HEK293T (cell line): ENCODE measurements around the gene ACSM3.

ENCODE experiments used
- ARNT ChIP-seq: fragments of 450-650 bp; IDR thresholded peaks from 2 replicates; pipeline ENCODE4 v1.6.1; 2017; ENCODE audit warnings: mild to moderate bottlenecking
- BHLHE40 ChIP-seq: fragments of 450-650 bp; IDR thresholded peaks from 2 replicates; pipeline ENCODE4 v1.6.1; 2016; ENCODE audit warnings: mild to moderate bottlenecking, moderate library complexity, borderline replicate concordance
- CTBP1 ChIP-seq: fragments of 450-650 bp; IDR thresholded peaks from 2 replicates; pipeline ENCODE4 v1.6.1; 2016; ENCODE audit warnings: borderline replicate concordance
- ELF4 ChIP-seq: fragments of 450-650 bp; IDR thresholded peaks from 2 replicates; pipeline ENCODE4 v1.6.1; 2017; ENCODE audit warnings: antibody characterized with exemption
- FOXA1 ChIP-seq: fragments of 450-650 bp; IDR thresholded peaks from 2 replicates; pipeline ENCODE4 v1.6.1; 2016; ENCODE audit warnings: mild to moderate bottlenecking
- FOXK2 ChIP-seq: fragments of 450-650 bp; IDR thresholded peaks from 2 replicates; pipeline ENCODE4 v1.6.1; 2016; ENCODE audit warnings: mild to moderate bottlenecking
- FOXM1 ChIP-seq: fragments of 450-650 bp; IDR thresholded peaks from 2 replicates; pipeline ENCODE4 v1.6.1; 2017; ENCODE audit warnings: mild to moderate bottlenecking, borderline replicate concordance
- HDGF ChIP-seq: fragments of 450-650 bp; IDR thresholded peaks from 2 replicates; pipeline ENCODE4 v1.6.1; 2017; ENCODE audit warnings: antibody characterized with exemption, borderline replicate concordance
- PKNOX1 ChIP-seq: fragments of 450-650 bp; IDR thresholded peaks from 2 replicates; pipeline ENCODE4 v1.6.1; 2016
- SP1 ChIP-seq: fragments of 450-650 bp; IDR thresholded peaks from 2 replicates; pipeline ENCODE4 v1.6.1; 2017
- SUZ12 ChIP-seq: fragments of 450-650 bp; IDR thresholded peaks from 2 replicates; pipeline ENCODE4 v1.6.1; 2016; ENCODE audit warnings: mild to moderate bottlenecking
- TARDBP ChIP-seq: fragments of 450-650 bp; IDR thresholded peaks from 2 replicates; pipeline ENCODE4 v1.6.1; 2016
- ZNF384 ChIP-seq: fragments of 450-650 bp; IDR thresholded peaks from 2 replicates; pipeline ENCODE4 v1.6.1; 2016

- TF ChIP-seq SP1 (no peak), FOXM1 (no peak), SUZ12 (no peak), FOXK2 (no peak), PKNOX1 (no peak), TARDBP (no peak), FOXA1 (no peak), CTBP1 (no peak), BHLHE40 (no peak), HDGF (no peak), ARNT (no peak), ELF4 (no peak), ZNF384 (no peak)
These were observed at the start of gene ACSM3 for GRCh38 chr16:20763461-20764232.
